GM13977 (cell line): ENCODE data around the gene HCN1.

Source experiments
- DNase-seq: peaks from one replicate; pipeline ENCODE4 v3.0.0; 2012; ENCODE audit warnings: low spot score
- CTCF ChIP-seq: IDR thresholded peaks from 2 replicates; pipeline ENCODE4 v1.5.1; 2012; ENCODE audit warnings: mild to moderate bottlenecking, control low read depth; ENCODE audit not compliant: insufficient read depth; ENCODE audit errors: extremely low read depth, missing control alignments
- in situ Hi-C: fragments of 300-500 bp; cut with MboI; formaldehyde crosslinking; loops from one replicate; pipeline ENCODE4 v1.12.0; 2022; ENCODE audit warnings: low sequenced_read_pairs, low pct_unique_long_range_greater_than_20kb, mixed read lengths, inconsistent platforms; ENCODE audit not compliant: unreplicated experiment

HCN1 gene

GRCh38 chr5:45696206-45696836, at the start of gene HCN1:
HCN1 (minus strand) TSS chr5:45696380.
- peak; percentile 30 for DNase-seq
- in situ Hi-C loops = no loop called here

GRCh38 chr5:45741110-45741509, 44.9 kb upstream of the HCN1 start:
- TF ChIP-seq CTCF = no peak
- in situ Hi-C loops = no loop called here
- DNase-seq = no peak

More at GRCh38 chr5:45696206-45696836, at the start of gene HCN1:
- peak; percentile 39 for TF ChIP-seq CTCF

- in situ Hi-C loops = no loop called here
- TF ChIP-seq CTCF = no peak
Observed at GRCh38 chr5:45737153-45737552, 41.0 kb upstream of the HCN1 start.

GRCh38 chr5:45725537-45725936, 29.4 kb upstream of the HCN1 start:
- no peak for DNase-seq

More at GRCh38 chr5:45737153-45737552, 41.0 kb upstream of the HCN1 start:
- no peak for DNase-seq

GRCh38 chr5:45697201-45697600, 1.0 kb upstream of the HCN1 start:
- no peak for DNase-seq
- in situ Hi-C loops = no loop called here
- TF ChIP-seq CTCF = no peak

More at GRCh38 chr5:45725537-45725936, 29.4 kb upstream of the HCN1 start:
- no peak for TF ChIP-seq CTCF
- in situ Hi-C loops = no loop called here

GRCh38 chr5:45695804-45696156, 400 bp downstream of the HCN1 start:
- in situ Hi-C loops = no loop called here
- DNase-seq = no peak
- no peak for TF ChIP-seq CTCF
